IMR-90 (cell line): Measurements from ENCODE around the gene FSIP1. TPM values are rescaled to one million over a fixed set of nuclear protein-coding genes. Genes with fewer than 3 reads are reported as not detected.

Source experiments
- ATAC-seq: fragments of 200-7000 bp; cut with Tn5 transposase; 2 replicates; pipeline ENCODE4 v1.9.1; 2020; ENCODE audit warnings: low read depth, mild to moderate bottlenecking, moderate library complexity
- BruUV-seq: library from RNA; stranded (reverse); fragments of 400-500 nt; replicated peaks from 2 replicates; lab custom pipeline; 2021; lab: Mats Ljungman, UMichigan
- CTCF ChIA-PET: fragments of 300-600 bp; formaldehyde crosslinking; extraction: SDS; loops from one replicate; lab custom pipeline; 2021; ENCODE audit warnings: antibody characterized with exemption; lab: Yijun Ruan, JAX
- POLR2A ChIA-PET: fragments of 300-600 bp; sonication (Branson Sonifier 250); formaldehyde crosslinking; loops from one replicate; lab custom pipeline; 2022; ENCODE audit warnings: antibody characterized with exemption; ENCODE audit not compliant: unreplicated experiment; lab: Charles Lee
- DNase-seq: peaks from one replicate; pipeline ENCODE4 v3.0.0; 2013
- H2AFZ ChIP-seq: replicated peaks from 2 replicates; pipeline ENCODE3; 2013; ENCODE audit warnings: low read length, mild to moderate bottlenecking; ENCODE audit not compliant: poor library complexity
- H2AK5ac ChIP-seq: 2 replicates; pipeline ENCODE4 v1.6.1; 2013; ENCODE audit warnings: low read depth, low read length, inconsistent platforms
- H2AK9ac ChIP-seq: replicated peaks from 2 replicates; pipeline ENCODE3; 2013; ENCODE audit warnings: mild to moderate bottlenecking, low read depth, low read length, moderate library complexity; ENCODE audit not compliant: poor library complexity
- H2BK120ac ChIP-seq: 2 replicates; pipeline ENCODE4 v1.6.1; 2013; ENCODE audit warnings: low read depth, low read length, inconsistent platforms
- H2BK15ac ChIP-seq: 3 replicates; pipeline ENCODE4 v1.6.1; 2013; ENCODE audit warnings: low read depth, low read length, inconsistent platforms
- H2BK20ac ChIP-seq: 2 replicates; pipeline ENCODE4 v1.6.1; 2013; ENCODE audit warnings: low read depth, mild to moderate bottlenecking, inconsistent platforms, low read length, moderate library complexity
- H2BK5ac ChIP-seq: 2 replicates; pipeline ENCODE4 v1.6.1; 2013; ENCODE audit warnings: mild to moderate bottlenecking, low read depth, low read length, inconsistent platforms; ENCODE audit not compliant: poor library complexity, severe bottlenecking
- H3K14ac ChIP-seq: replicated peaks from 2 replicates; pipeline ENCODE4 v1.6.1; 2013; ENCODE audit warnings: low read depth, low read length, inconsistent platforms
- H3K18ac ChIP-seq: 2 replicates; pipeline ENCODE4 v1.6.1; 2013; ENCODE audit warnings: low read depth, low read length, control low read depth
- H3K23ac ChIP-seq: 2 replicates; pipeline ENCODE4 v1.6.1; 2013; ENCODE audit warnings: low read depth, low read length, inconsistent platforms
- H3K27ac ChIP-seq: 2 replicates; pipeline ENCODE4 v1.5.1; 2013; ENCODE audit warnings: mild to moderate bottlenecking, control low read depth, low read length; ENCODE audit not compliant: insufficient read depth
- H3K27me3 ChIP-seq: 2 replicates; pipeline ENCODE4 v1.6.1; 2013; ENCODE audit warnings: low read length; ENCODE audit not compliant: control insufficient read depth, insufficient read depth
- H3K36me3 ChIP-seq: 2 replicates; pipeline ENCODE4 v1.6.1; 2013; ENCODE audit warnings: low read length, mixed read lengths; ENCODE audit not compliant: control insufficient read depth, insufficient read depth
- H3K4ac ChIP-seq: 2 replicates; pipeline ENCODE4 v1.6.1; 2013; ENCODE audit warnings: low read depth, low read length, inconsistent platforms
- H3K4me1 ChIP-seq: 2 replicates; pipeline ENCODE4 v1.6.1; 2013; ENCODE audit warnings: low read length, mixed read lengths; ENCODE audit not compliant: control insufficient read depth, insufficient read depth
- H3K4me2 ChIP-seq: 2 replicates; pipeline ENCODE4 v1.6.1; 2013; ENCODE audit warnings: low read depth, mild to moderate bottlenecking, control low read depth, low read length, moderate library complexity
- H3K4me3 ChIP-seq: 2 replicates; pipeline ENCODE4 v1.5.1; 2013; ENCODE audit warnings: low read depth, mild to moderate bottlenecking, control low read depth, low read length, moderate library complexity; ENCODE audit not compliant: insufficient read depth
- H3K56ac ChIP-seq: 2 replicates; pipeline ENCODE4 v1.6.1; 2013; ENCODE audit warnings: low read length, inconsistent platforms; ENCODE audit not compliant: insufficient read depth; ENCODE audit errors: extremely low read depth
- H3K79me1 ChIP-seq, 2 experiments: 2 replicates each; pipeline ENCODE4 v1.6.1; 2013; ENCODE audit warnings: low read length in 2 of 2, inconsistent platforms in 1 of 2, low read depth in 1 of 2
- H3K9ac ChIP-seq: 2 replicates; pipeline ENCODE4 v1.6.1; 2013; ENCODE audit warnings: low read depth, low read length, control low read depth
- H3K9me1 ChIP-seq: 2 replicates; pipeline ENCODE4 v1.6.1; 2013; ENCODE audit warnings: low read length, inconsistent platforms; ENCODE audit not compliant: insufficient read depth
- H3K9me3 ChIP-seq: 2 replicates; pipeline ENCODE4 v1.6.1; 2013; ENCODE audit warnings: low read length; ENCODE audit not compliant: control insufficient read depth, insufficient read depth
- H4K20me1 ChIP-seq: 2 replicates; pipeline ENCODE4 v1.6.1; 2013; ENCODE audit warnings: low read length, inconsistent platforms; ENCODE audit not compliant: insufficient read depth
- H4K5ac ChIP-seq: 2 replicates; pipeline ENCODE4 v1.6.1; 2013; ENCODE audit warnings: mild to moderate bottlenecking, low read depth, low read length, control low read depth
- H4K8ac ChIP-seq, 2 experiments: 2 replicates each; pipeline ENCODE4 v1.6.1; 2013; ENCODE audit warnings: low read depth in 2 of 2, low read length in 2 of 2, control low read depth in 1 of 2, inconsistent platforms in 1 of 2
- H4K91ac ChIP-seq: 2 replicates; pipeline ENCODE4 v1.6.1; 2013; ENCODE audit warnings: low read depth, low read length, inconsistent platforms; ENCODE audit not compliant: insufficient read depth
- RAD21 ChIP-seq: IDR thresholded peaks from 2 replicates; pipeline ENCODE4 v1.6.1; 2012; ENCODE audit warnings: low read length, improper control_type of control experiment
- WGBS, 2 experiments: methylation state at CpG; one replicate each; pipeline versions ENCODE4 v1.1.5 to v1.1.7; 2013; ENCODE audit warnings: missing lambda C conversion rate in 2 of 2; ENCODE audit not compliant: insufficient read length in 1 of 2; ENCODE audit errors: extremely low coverage in 2 of 2; 5-methylcytosine and 5-hydroxymethylcytosine counted together
- dilution Hi-C: fragments of 300-500 bp; cut with HindIII; formaldehyde crosslinking; loops from one replicate; pipeline ENCODE4 v1.14.3; 2018; ENCODE audit warnings: low sequenced_read_pairs; ENCODE audit not compliant: unreplicated experiment
- in situ Hi-C: fragments of 300-500 bp; cut with MboI; formaldehyde crosslinking; loops from 3 replicates; pipeline ENCODE4 v1.14.3; 2019; ENCODE audit warnings: low sequenced_read_pairs, inconsistent platforms, mixed read lengths
- intact Hi-C: fragments of 100-400 bp; cut with micrococcal nuclease; formaldehyde crosslinking; loops from 2 replicates; pipeline ENCODE4 v1.10.0; 2022
- polyA plus RNA-seq, 3 experiments: library from polyadenylated mRNA; depleted of rRNA; stranded (reverse); fragments of >200 nt; gene quantifications; 2 replicates each; pipeline ENCODE4 v1.2.3, GENCODE V29; 2012; ENCODE audit warnings: low replicate concordance in 1 of 3
- total RNA-seq: library from RNA; depleted of rRNA; stranded (reverse); fragments of >200 nt; gene quantifications from 2 replicates; pipeline ENCODE4 v1.2.3, GENCODE V29; 2012
- TF ChIP-seq, protein P1 (sequence below): conservative IDR thresholded peaks from 2 replicates; pipeline ENCODE4 v1.5.1; 2012; ENCODE audit warnings: mild to moderate bottlenecking, low read depth, low read length, improper control_type of control experiment

FSIP1 gene
- total and polyA plus RNA-seq, 2 of the 4 experiments (the other 2 are of a cell fraction): 0.10 to 0.18 TPM

DNA sequence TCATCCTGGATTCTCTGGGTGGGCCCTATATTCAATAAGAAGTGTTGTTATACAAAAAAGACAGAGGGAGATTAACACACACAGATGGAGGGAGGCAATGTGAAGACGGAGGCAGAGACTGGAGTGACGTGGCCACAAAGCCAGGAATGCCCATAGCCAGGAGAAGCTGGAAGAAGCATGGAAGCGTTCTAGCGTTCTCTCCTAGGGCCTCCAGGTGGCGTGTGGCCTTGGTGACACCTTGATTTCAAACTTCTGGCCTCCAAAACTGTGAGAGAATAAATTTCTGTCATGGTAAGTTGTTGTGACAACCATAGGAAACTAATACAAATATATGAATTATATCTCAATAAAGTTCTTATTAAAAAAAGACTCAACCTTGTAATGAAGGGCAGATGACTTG, 180.5 kb downstream of the FSIP1 start:
- WGBS, 2 experiments: 90% methylated on average over 2 of the region's 5 CpGs; no CpG with 5 or more reads in 1 of the 2 experiments
- no peak overlapping the region for H2BK20ac ChIP-seq
- H2AK5ac ChIP-seq: no peak overlapping the region
- BruUV-seq: no TSS peak
- H3K4ac ChIP-seq: no peak overlapping the region
- H2BK15ac ChIP-seq: no peak overlapping the region
- peaks cover 2% of the 10 kb centered on the region; the same call in 1 of the 2 replicates for H3K4me1 ChIP-seq
- ATAC-seq: no peak
- in situ Hi-C loops: loop anchor here (10.0 kb wide), 1 partner anchor 143 kb away; no protein-coding TSS in a partner anchor
- no peaks in the 10 kb centered on the region for H3K9me3 ChIP-seq
- H2AFZ ChIP-seq: no peak overlapping the region
- ChIA-PET CTCF (interaction anchor here (0.8 kb wide), 1 partner anchor 155 kb away, joined by 4 read pairs; no protein-coding TSS in a partner anchor), POLR2A (no interaction called here)
- H3K4me3 ChIP-seq: no peak overlapping the region
- TF ChIP-seq, protein P1, sequence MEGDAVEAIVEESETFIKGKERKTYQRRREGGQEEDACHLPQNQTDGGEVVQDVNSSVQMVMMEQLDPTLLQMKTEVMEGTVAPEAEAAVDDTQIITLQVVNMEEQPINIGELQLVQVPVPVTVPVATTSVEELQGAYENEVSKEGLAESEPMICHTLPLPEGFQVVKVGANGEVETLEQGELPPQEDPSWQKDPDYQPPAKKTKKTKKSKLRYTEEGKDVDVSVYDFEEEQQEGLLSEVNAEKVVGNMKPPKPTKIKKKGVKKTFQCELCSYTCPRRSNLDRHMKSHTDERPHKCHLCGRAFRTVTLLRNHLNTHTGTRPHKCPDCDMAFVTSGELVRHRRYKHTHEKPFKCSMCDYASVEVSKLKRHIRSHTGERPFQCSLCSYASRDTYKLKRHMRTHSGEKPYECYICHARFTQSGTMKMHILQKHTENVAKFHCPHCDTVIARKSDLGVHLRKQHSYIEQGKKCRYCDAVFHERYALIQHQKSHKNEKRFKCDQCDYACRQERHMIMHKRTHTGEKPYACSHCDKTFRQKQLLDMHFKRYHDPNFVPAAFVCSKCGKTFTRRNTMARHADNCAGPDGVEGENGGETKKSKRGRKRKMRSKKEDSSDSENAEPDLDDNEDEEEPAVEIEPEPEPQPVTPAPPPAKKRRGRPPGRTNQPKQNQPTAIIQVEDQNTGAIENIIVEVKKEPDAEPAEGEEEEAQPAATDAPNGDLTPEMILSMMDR: 0 out of 2 replicates have a peak, but pooled peaks have one; percentile 7
- TF ChIP-seq RAD21: no peak
- no peak for DNase-seq
- no peak overlapping the region for H4K8ac ChIP-seq
- no peak overlapping the region for H3K18ac ChIP-seq
- peaks cover 23% of the 10 kb centered on the region for H4K20me1 ChIP-seq
- H3K14ac ChIP-seq: no peak overlapping the region
- no peak overlapping the region for H3K4me2 ChIP-seq
- H3K56ac ChIP-seq: no peak overlapping the region
- intact Hi-C loops: loop anchor here (5.0 kb wide), 2 partner anchors 60 to 80 kb away; no protein-coding TSS in a partner anchor
- H3K27ac ChIP-seq: no peak overlapping the region
- no peak overlapping the region for H2BK120ac ChIP-seq
- no peak overlapping the region for H3K9ac ChIP-seq
- no peak overlapping the region for H2BK5ac ChIP-seq
- no peak overlapping the region for H2AK9ac ChIP-seq
- H3K27me3 ChIP-seq: no peaks in the 10 kb centered on the region
- no peak overlapping the region for H3K23ac ChIP-seq
- 0 out of 2 replicates have a peak, but pooled peaks cover 3% of the 10 kb centered on the region for H3K9me1 ChIP-seq
- no peak overlapping the region for H4K91ac ChIP-seq
- no peaks in the 10 kb centered on the region for H3K79me1 ChIP-seq
- H4K5ac ChIP-seq: no peak overlapping the region
- dilution Hi-C loops: no loop called here
- H3K36me3 ChIP-seq: no peaks in the 10 kb centered on the region; the same call in 1 of the 2 replicates
